OCI-LY7 (cell line): ENCODE results near the gene KRTAP13-3. TPM values are rescaled to one million over a fixed set of nuclear protein-coding genes. Genes with fewer than 3 reads are reported as not detected.

Experiments
- BruUV-seq: library from RNA; stranded (reverse); fragments of 400-500 nt; replicated peaks from 2 replicates; lab custom pipeline; 2021; lab: Mats Ljungman, UMichigan
- CTCF ChIA-PET: fragments of 300-600 bp; sonication (Branson Sonifier 250); formaldehyde crosslinking; loops from one replicate; lab custom pipeline; 2022; ENCODE audit warnings: antibody characterized with exemption; ENCODE audit not compliant: unreplicated experiment; lab: Charles Lee
- POLR2A ChIA-PET: fragments of 300-600 bp; sonication (Branson Sonifier 250); formaldehyde crosslinking; loops from one replicate; lab custom pipeline; 2022; ENCODE audit warnings: antibody characterized with exemption; lab: Charles Lee
- DNase-seq: peaks from one replicate; pipeline ENCODE4 v3.0.0-alpha.2; 2015; ENCODE audit warnings: low spot score
- H2AFZ ChIP-seq: fragments of 200-600 bp; sonication (generic), shearing (Covaris generic); 2 replicates; pipeline ENCODE4 v1.6.1; 2014; ENCODE audit warnings: mild to moderate bottlenecking, antibody characterized with exemption, low read length, moderate library complexity
- H3K27ac ChIP-seq: fragments of 200-600 bp; sonication (generic); 2 replicates; pipeline ENCODE4 v1.5.1; 2014; ENCODE audit warnings: mixed run types, low read depth, mild to moderate bottlenecking, moderate library complexity, low read length, inconsistent platforms; ENCODE audit not compliant: poor library complexity, severe bottlenecking
- H3K36me3 ChIP-seq: fragments of 200-600 bp; sonication (generic); 2 replicates; pipeline ENCODE4 v1.6.1; 2014; ENCODE audit warnings: mild to moderate bottlenecking, antibody characterized with exemption, low read length, moderate library complexity, mixed read lengths; ENCODE audit not compliant: insufficient read depth
- H3K4me1 ChIP-seq: fragments of 200-600 bp; sonication (generic); 2 replicates; pipeline ENCODE4 v1.5.1; 2014; ENCODE audit warnings: mild to moderate bottlenecking, low read length; ENCODE audit not compliant: insufficient read depth, poor library complexity, severe bottlenecking
- H3K4me2 ChIP-seq: fragments of 200-600 bp; sonication (generic); 2 replicates; pipeline ENCODE4 v1.6.1; 2014; ENCODE audit warnings: mild to moderate bottlenecking, low read length
- H3K4me3 ChIP-seq: fragments of 200-600 bp; sonication (generic); 2 replicates; pipeline ENCODE4 v1.5.1; 2014; ENCODE audit warnings: mild to moderate bottlenecking, low read depth, low read length; ENCODE audit not compliant: poor library complexity, severe bottlenecking
- H3K79me2 ChIP-seq: fragments of 200-600 bp; sonication (generic); 2 replicates; pipeline ENCODE4 v1.6.1; 2016; ENCODE audit warnings: low read depth, mild to moderate bottlenecking, low read length, moderate library complexity, mixed read lengths; ENCODE audit not compliant: insufficient read depth
- H3K9me2 ChIP-seq: fragments of 200-600 bp; sonication (generic); 2 replicates; pipeline ENCODE4 v1.6.1; 2016; ENCODE audit warnings: mild to moderate bottlenecking, low read length, mixed read lengths; ENCODE audit not compliant: insufficient read depth
- H3K9me3 ChIP-seq: fragments of 200-600 bp; sonication (generic); 2 replicates; pipeline ENCODE4 v1.6.1; 2014; ENCODE audit warnings: mild to moderate bottlenecking, mixed run types, low read length, mixed read lengths
- H4K20me1 ChIP-seq: fragments of 200-600 bp; sonication (generic); 2 replicates; pipeline ENCODE4 v1.6.1; 2014; ENCODE audit warnings: mild to moderate bottlenecking, antibody characterized with exemption, low read length, moderate library complexity, mixed read lengths; ENCODE audit not compliant: insufficient read depth
- EZH2phosphoT487 ChIP-seq: fragments of 200-600 bp; sonication (generic); IDR thresholded peaks from 2 replicates; pipeline ENCODE4 v1.6.1; 2018; ENCODE audit warnings: low read depth, borderline replicate concordance, mild to moderate bottlenecking, mixed run types, antibody characterized with exemption, low read length, moderate library complexity, mixed read lengths
- intact Hi-C: fragments of 100-400 bp; cut with micrococcal nuclease; formaldehyde crosslinking; loops from one replicate; pipeline ENCODE4 v1.10.0; 2022; ENCODE audit not compliant: unreplicated experiment
- total RNA-seq, 2 experiments: library from RNA; depleted of rRNA in 1 of 2; stranded (reverse); fragments of >200 nt in 1 of 2; shearing (Covaris generic) in 1 of 2; gene quantifications; 2 replicates each; pipeline ENCODE4 v1.2.3, GENCODE V29; 2014 to 2022
- TF ChIP-seq, protein P1 (sequence below): fragments of 200-600 bp; sonication (generic); conservative IDR thresholded peaks from 2 replicates; pipeline ENCODE4 v1.5.1; 2014; ENCODE audit warnings: mild to moderate bottlenecking, antibody characterized with exemption, low read length, moderate library complexity, mixed read lengths

The KRTAP13-3 gene
- total RNA-seq, 2 experiments from 2014 or later, result not detected

DNA sequence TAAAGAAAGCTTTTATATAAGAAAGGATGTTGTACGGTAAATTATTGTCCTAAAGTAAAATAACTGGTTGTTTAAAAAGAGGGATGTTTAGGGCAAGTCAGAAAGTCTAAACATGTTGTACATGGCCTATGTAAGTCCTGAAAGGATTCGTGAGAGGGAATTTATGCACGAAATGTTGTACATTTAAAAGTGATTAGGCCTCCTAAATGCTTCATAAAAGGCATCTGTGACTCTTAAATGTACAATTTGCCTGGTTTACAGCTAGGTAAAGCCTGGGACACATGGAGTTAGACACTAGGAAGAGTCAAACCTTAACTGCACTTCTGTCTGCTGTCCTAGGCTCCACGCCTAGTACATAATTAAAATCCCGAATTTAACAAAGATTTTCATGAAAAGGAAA is 9.7 kb downstream of the KRTAP13-3 start:
- no TSS peak for BruUV-seq
- intact Hi-C loops, result no loop called here
- Histone ChIP-seq H3K9me2 (no peaks in the 10 kb centered on the region), H4K20me1 (no peaks in the 10 kb centered on the region), H3K4me1 (no peaks in the 10 kb centered on the region), H3K36me3 (no peaks in the 10 kb centered on the region), H3K9me3 (peaks cover 23% of the 10 kb centered on the region; the same call in 1 of the 2 replicates), H3K27ac (no peak overlapping the region), H3K4me3 (no peak overlapping the region), H3K4me2 (no peak overlapping the region), H2AFZ (no peak overlapping the region), H3K79me2 (no peaks in the 10 kb centered on the region)
- CTCF ChIA-PET, result no interaction called here
- TF ChIP-seq EZH2phosphoT487, result no peak
- TF ChIP-seq, protein P1, sequence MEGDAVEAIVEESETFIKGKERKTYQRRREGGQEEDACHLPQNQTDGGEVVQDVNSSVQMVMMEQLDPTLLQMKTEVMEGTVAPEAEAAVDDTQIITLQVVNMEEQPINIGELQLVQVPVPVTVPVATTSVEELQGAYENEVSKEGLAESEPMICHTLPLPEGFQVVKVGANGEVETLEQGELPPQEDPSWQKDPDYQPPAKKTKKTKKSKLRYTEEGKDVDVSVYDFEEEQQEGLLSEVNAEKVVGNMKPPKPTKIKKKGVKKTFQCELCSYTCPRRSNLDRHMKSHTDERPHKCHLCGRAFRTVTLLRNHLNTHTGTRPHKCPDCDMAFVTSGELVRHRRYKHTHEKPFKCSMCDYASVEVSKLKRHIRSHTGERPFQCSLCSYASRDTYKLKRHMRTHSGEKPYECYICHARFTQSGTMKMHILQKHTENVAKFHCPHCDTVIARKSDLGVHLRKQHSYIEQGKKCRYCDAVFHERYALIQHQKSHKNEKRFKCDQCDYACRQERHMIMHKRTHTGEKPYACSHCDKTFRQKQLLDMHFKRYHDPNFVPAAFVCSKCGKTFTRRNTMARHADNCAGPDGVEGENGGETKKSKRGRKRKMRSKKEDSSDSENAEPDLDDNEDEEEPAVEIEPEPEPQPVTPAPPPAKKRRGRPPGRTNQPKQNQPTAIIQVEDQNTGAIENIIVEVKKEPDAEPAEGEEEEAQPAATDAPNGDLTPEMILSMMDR, result no peak
- POLR2A ChIA-PET, result interaction anchor here (0.6 to 0.7 kb wide), 2 partner anchors 19 to 583 kb away, joined by 3 read pairs; no protein-coding TSS in a partner anchor
- DNase-seq, result no peak

DNA sequence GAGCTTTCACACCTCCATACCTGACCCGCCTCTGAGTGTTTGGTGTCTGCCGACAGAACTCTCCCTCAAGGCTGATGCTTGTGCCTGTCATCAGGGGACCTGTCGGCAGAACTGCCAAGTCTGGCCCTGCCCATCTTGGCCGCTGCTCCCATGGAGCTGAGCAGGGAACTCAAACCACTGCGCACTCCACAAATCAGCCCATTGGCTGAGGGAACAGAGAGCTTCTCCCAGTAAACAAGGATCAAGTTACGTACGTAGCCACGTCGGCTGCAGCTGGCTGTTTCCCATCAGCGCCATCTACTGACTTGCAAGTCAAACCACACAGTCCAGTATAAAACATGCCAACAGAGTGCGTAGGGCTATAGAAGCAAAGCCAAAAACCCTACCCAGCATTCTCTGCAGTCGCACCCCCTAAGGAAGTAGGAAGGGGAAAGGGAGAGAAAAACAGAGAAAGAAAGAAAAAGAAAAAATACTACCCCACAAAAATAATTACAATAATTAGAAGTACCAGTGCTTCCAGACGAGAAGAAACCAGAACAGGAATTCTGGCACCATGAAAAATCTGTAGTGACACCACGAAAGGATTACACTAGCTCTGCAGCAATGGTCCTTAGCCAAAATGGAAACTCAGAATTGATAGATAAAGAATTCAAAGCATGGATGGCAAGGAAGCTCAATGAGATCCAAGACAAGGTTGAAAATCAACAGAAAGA is 16.8 kb downstream of the KRTAP13-3 start:
- Histone ChIP-seq H3K9me2 (no peaks in the 10 kb centered on the region), H4K20me1 (no peaks in the 10 kb centered on the region), H2AFZ (no peak overlapping the region), H3K4me2 (no peak overlapping the region), H3K27ac (no peak overlapping the region), H3K4me1 (no peaks in the 10 kb centered on the region), H3K36me3 (no peaks in the 10 kb centered on the region), H3K79me2 (no peaks in the 10 kb centered on the region), H3K9me3 (no peaks in the 10 kb centered on the region; the same call in 1 of the 2 replicates), H3K4me3 (no peak overlapping the region)
- ChIA-PET CTCF (no interaction called here), POLR2A (interaction anchor here (0.6 to 1.2 kb wide), 2 partner anchors 91 to 108 kb away, joined by 3 read pairs; no protein-coding TSS in a partner anchor)
- TF ChIP-seq, protein P1, result peak; percentile 55
- TF ChIP-seq EZH2phosphoT487, result no peak
- intact Hi-C loops, result no loop called here
- DNase-seq, result no peak
- BruUV-seq, result no TSS peak

DNA sequence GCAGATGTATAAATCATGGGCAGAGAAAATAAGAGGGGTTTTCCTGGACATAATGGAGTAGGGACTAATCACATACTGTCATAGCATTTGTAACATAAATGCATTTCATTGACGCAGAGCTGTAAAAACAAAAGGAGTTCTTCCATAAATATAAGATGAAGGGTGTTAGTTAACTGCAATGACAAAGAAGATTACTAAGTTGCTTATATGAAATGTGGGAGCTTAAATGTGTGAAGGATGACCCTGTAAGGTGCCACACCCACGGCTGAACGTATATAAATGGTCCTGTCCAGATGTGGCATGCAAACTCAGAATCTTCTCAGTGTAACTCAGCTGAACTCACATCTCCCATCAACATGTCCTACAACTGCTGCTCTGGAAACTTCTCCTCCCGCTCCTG is 30.0 kb downstream of the KRTAP13-3 start, which contains the start of gene KRTAP13-1:
Gene KRTAP13-1, plus strand, starts transcription at position 301 of the 400 bp plus-strand sequence. Its CDS starts 56 bp downstream, at position 357.
- no peaks in the 10 kb centered on the region for H4K20me1 ChIP-seq
- H3K4me2 ChIP-seq, result no peak within 1 kb of the TSS
- no peaks in the 10 kb centered on the region for H3K4me1 ChIP-seq
- TF ChIP-seq, protein P1, result no peak
- TF ChIP-seq EZH2phosphoT487, result no peak
- intact Hi-C loops, result no loop called here
- H3K79me2 ChIP-seq, result no peaks in the 10 kb centered on the region
- no TSS peak for BruUV-seq
- POLR2A ChIA-PET, result no interaction called here
- H3K4me3 ChIP-seq, result no peak within 1 kb of the TSS
- H3K9me2 ChIP-seq, result no peaks in the 10 kb centered on the region
- no peak for DNase-seq
- no peak within 1 kb of the TSS for H2AFZ ChIP-seq
- H3K9me3 ChIP-seq, result no peaks in the 10 kb centered on the region
- CTCF ChIA-PET, result no interaction called here
- no peak within 1 kb of the TSS for H3K27ac ChIP-seq
- no peaks in the 10 kb centered on the region for H3K36me3 ChIP-seq
